Left ventricle myocardium superior (tissue), 1 donor: ENCODE results near the gene KMT2E. TPM values are rescaled to one million over a fixed set of nuclear protein-coding genes. Genes with fewer than 3 reads are reported as not detected.
"Not testable (repeated sequence)": the region's sequence is repeated elsewhere in the genome, so short reads cannot be mapped to it uniquely, and the experiment has no call there.

Source experiments
- ATAC-seq: fragments of 200-7000 bp; cut with Tn5 transposase; one replicate; pipeline ENCODE4 v1.9.1; 2020; ENCODE audit warnings: mild to moderate bottlenecking, moderate library complexity
- DNase-seq: peaks from one replicate; pipeline ENCODE4 v3.0.0-alpha.2; 2020
- intact Hi-C: fragments of 100-400 bp; cut with micrococcal nuclease; formaldehyde crosslinking; loops from one replicate; pipeline ENCODE4 v1.11.0; 2022
- total RNA-seq: library from RNA; stranded (reverse); fragmentation: NEBNext Ultra II Directional; extraction: Animal tissue kit (Norgen Biotek cat#: 25700); gene quantifications from one replicate; pipeline ENCODE4 v1.2.1, GENCODE V29; 2021
- donor health status: DM: no; HTN: yes; CAD: no; lungs with severe emphysema.

KMT2E gene
- total RNA-seq, 1 donor from 2014 or later = 35.9 TPM

DNA sequence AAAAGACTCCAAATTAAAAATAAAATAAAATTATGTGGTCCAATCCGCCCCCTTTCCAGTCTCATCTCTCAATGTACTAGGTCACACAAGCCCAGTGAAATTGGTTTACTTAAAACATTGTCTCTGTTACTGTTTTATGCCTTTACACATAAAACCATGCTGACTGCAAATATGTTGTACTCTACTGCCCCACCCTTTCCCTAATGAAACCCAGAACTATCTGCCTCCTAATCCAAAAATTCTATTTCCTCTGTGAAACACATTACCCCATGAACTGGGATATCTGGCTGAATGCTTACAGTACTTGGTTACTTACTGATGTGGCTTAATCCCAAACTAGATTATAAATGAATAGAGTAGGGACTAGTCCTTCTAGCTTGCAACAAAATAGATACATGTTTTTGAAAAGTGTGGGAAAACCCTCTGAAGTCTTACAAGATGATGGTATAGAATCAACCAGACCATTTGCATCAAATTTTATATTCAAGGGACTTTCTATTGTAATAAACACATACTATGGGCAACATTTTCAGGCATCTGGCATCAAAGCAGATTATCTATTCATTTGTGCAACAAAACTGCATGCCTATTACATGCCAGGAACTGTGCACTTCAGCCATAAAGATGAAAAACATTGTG is 10.0 kb upstream of the KMT2E start:
- DNase-seq (no peak), ATAC-seq (peak; percentile 39)
- intact Hi-C loops = no loop called here

- intact Hi-C loops, ATAC-seq, DNase-seq: not testable (repeated sequence)
These were observed 9.0 kb upstream of the KMT2E start for GRCh38 chr7:105005006-105005405.

GRCh38 chr7:105005486-105005885 is 8.5 kb upstream of the KMT2E start:
- DNase-seq, ATAC-seq, intact Hi-C loops: not testable (repeated sequence)

- intact Hi-C loops = no loop called here
- DNase-seq (no peak), ATAC-seq (no peak)
These were observed 7.5 kb upstream of the KMT2E start for GRCh38 chr7:105006367-105007136.

DNA sequence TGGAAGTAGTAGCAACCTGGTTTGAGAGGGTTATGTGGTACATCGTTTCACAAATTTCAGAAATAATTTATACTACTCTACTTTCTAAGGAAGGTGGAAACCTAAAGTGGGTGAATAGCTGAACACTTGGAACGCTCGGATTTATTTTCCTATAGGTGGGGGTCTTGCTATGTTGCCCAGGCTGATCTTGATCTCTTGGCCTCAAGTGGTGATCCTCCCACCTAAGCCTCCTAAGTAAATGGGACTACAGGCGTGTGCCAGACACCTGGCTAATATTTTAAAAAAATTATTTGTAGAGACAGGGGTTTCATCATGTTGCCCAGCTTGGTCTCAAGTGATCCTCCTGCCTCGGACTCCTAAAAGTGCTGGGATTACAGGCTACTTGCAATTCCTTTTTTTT is 6.7 kb upstream of the KMT2E start:
- intact Hi-C loops = no loop called here
- ATAC-seq = no peak
- DNase-seq = no peak

GRCh38 chr7:105009667-105010503 is 4.1 kb upstream of the KMT2E start:
- no peak for DNase-seq
- intact Hi-C loops = no loop called here
- ATAC-seq = no peak

- ATAC-seq (no peak), DNase-seq (no peak)
- intact Hi-C loops = no loop called here
These were observed 3.4 kb upstream of the KMT2E start for GRCh38 chr7:105010504-105011130.

- no peak for DNase-seq
- ATAC-seq = no peak
- intact Hi-C loops = no loop called here
These were observed 2.7 kb upstream of the KMT2E start for GRCh38 chr7:105011141-105011830.

- ATAC-seq = no peak
- no peak for DNase-seq
- intact Hi-C loops = no loop called here
These were observed 2.0 kb upstream of the KMT2E start for GRCh38 chr7:105011831-105012502.

DNA sequence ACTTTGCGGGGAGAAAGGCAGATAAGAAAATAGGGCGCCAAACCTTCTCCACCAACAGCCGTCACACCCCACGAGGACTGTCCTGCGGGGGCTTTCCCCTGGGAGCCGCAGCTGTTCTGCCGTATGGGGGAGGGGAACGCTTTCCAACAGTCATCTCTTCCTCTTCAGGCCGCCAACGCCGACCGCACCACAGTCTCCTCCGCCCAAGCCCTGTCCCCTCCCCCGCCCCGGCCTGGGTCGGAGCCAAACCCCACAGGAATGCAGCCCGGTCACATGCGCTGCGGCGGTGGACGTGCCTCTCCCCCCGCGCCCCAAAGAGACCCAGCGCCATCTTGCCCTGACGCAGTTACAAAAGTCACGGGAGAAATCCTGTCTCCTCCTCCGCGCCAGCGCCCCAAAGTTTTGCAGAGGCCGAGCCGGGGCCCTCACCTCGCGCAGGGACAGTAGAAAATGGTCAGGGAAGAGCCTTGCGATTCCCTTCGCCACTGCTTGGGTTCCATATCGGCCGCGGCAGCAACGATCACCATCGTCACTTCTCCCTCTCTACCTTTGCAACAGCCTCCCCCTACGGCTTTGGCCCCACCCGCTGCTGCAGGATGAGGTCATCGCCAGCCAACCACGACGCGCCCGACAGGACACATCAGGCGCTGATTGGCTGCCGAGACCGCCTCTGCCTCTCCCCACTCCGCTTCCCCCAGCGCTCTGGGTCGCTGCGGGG is 1.3 kb upstream of the KMT2E start:
- intact Hi-C loops = no loop called here
- ATAC-seq = peak; percentile 89

GRCh38 chr7:105013221-105013815 is 687 bp upstream of the KMT2E start:
- DNase-seq (peak; percentile 96), ATAC-seq (peak; percentile 83)
- intact Hi-C loops = no loop called here

More for the DNA sequence above, 1.3 kb upstream of the KMT2E start:
- DNase-seq = peak; percentile 100

DNA sequence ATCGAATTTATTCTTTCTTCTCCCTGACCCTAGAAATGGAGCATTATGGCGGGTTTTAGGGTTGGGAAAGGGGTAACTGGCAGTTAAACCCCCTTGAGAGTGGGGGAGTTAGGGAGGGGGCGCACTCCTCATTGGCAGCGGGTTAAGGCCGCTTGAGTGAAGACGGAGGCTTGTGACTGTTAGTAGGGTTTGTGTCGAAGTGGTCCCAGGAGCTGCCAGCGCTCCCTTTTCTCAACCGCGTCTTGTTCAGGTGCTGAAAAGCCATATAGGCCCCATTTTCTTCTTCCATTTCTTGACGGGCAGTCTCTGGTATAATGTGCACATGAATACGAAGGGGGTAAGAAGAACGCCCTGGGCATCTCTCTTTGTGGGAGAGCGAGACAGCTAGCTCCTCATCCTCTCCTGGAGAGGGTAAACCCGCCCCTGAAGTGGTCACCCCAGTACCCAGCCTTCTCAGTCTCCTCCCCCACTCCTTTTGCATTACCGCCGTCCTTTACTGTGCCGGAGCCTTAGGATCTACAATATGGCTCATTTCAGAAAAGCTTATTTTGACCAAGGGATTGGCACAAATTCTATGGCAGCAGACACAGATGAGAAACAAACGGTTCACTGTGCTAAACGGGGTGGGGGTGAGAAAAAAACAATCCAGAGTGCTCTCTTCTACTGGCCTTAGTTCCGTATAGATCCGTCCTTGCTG is 836 bp downstream of the KMT2E start:
- DNase-seq (no peak), ATAC-seq (peak; percentile 5)
- intact Hi-C loops = no loop called here

DNA sequence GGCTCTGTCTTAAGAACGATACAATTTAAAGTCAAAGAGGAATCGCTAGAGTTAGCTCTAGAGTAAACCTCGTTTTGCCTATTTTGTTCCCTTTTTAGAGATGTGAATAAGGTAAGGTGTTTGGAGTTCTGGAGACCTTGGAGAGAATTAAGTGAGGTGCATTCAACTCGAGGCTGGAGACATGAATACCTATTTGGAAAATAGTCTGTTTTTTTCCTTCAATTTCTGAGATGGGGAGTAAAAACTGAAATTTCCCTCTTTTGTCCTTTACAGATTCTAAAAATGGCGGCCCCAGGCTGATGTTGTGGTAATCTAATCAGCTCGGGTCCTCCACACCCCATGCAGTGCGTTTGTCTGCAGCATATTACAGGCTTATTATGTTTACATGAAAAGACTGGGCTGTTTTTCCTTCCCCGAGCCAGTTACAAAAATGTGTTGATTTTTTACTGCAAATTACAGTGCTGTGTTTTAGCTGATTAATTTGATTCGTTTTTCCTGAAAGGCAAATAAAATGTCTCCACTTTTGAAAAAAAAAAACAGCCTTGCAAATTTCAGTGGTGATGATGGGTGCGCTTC is 1.5 kb downstream of the KMT2E start:
- no peak for DNase-seq
- intact Hi-C loops = no loop called here
- no peak for ATAC-seq

GRCh38 chr7:105016068-105016708 is 2.2 kb downstream of the KMT2E start:
- intact Hi-C loops = no loop called here
- ATAC-seq (no peak), DNase-seq (no peak)

DNA sequence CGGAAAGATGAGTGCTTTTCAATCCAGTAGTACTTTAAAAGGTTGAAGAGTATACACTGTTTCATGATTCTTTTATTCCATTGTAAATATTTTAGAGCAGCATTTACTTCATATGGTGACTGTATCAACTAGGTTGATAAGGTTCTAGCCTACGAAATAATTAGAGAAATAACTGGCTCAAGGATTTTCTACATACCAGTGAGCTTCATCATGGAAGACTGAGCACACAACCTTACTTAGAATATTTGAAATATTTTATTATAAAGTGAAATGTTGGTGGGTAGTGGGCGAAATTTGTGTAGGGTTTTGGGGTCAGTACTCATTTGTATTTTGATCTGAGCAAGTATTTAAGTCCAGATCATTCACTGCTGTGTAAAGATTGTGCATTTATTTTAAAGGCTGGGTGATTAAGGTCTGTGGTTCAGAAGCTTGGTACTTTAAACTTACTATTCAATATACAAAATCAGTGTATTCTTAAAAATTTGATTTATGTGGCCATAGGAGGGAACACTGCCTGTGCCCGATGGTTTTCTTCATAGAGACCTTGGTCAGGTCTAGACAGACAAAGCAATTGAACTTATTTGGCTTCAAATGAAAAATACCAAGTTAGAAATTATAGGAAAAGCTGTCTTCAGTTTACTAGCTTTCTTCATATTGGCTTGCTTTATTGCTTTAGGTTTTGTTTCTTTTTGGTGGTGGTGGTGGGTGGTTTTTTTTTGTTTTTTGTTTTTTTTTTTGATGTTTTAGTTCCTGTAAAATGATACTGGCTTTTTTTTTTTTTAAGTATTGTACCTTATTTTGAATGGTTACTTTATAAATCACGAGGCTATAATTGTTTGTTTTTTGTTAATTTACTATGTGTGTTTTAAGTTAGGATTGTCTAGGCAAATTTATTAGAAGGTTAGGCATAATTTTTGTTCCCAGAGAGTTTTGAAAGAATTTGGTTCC is 3.0 kb downstream of the KMT2E start:
- intact Hi-C loops = no loop called here
- DNase-seq (no peak), ATAC-seq (no peak)
